Neural progenitor cell (in vitro differentiated cells): ENCODE measurements around the gene MYADM. TPM values are rescaled to one million over a fixed set of nuclear protein-coding genes. Genes with fewer than 3 reads are reported as not detected.

ENCODE experiments used
- DNase-seq: peaks from one replicate; pipeline ENCODE4 v3.0.0-alpha.2; 2016; ENCODE audit warnings: low spot score
- H2AFZ ChIP-seq: fragments of 200-600 bp; sonication (generic); replicated peaks from 2 replicates; pipeline ENCODE4 v1.6.1; 2016; ENCODE audit warnings: antibody characterized with exemption
- H3F3A ChIP-seq: fragments of 200-600 bp; sonication (generic); 2 replicates; pipeline ENCODE4 v1.6.1; 2016; ENCODE audit warnings: antibody characterized with exemption, low read depth
- H3K27ac ChIP-seq: fragments of 200-600 bp; sonication (generic); 2 replicates; pipeline ENCODE4 v1.5.1; 2016; ENCODE audit warnings: mild to moderate bottlenecking
- H3K27me3 ChIP-seq: fragments of 200-600 bp; sonication (generic); 2 replicates; pipeline ENCODE4 v1.6.1; 2016; ENCODE audit warnings: mild to moderate bottlenecking, moderate library complexity
- H3K36me3 ChIP-seq: fragments of 200-600 bp; sonication (generic); 2 replicates; pipeline ENCODE4 v1.5.1; 2016
- H3K4me1 ChIP-seq: fragments of 200-600 bp; sonication (generic); 2 replicates; pipeline ENCODE4 v1.6.1; 2016; ENCODE audit warnings: mixed run types
- H3K4me2 ChIP-seq: fragments of 200-600 bp; sonication (generic); 2 replicates; pipeline ENCODE4 v1.6.1; 2016
- H3K4me3 ChIP-seq: fragments of 200-600 bp; sonication (generic); 2 replicates; pipeline ENCODE4 v1.5.1; 2016
- H3K79me2 ChIP-seq: fragments of 200-600 bp; sonication (generic); 2 replicates; pipeline ENCODE4 v1.6.1; 2016; ENCODE audit warnings: low read depth
- H3K9ac ChIP-seq: fragments of 200-600 bp; sonication (generic); 2 replicates; pipeline ENCODE4 v1.6.1; 2016
- H3K9me3 ChIP-seq: fragments of 200-600 bp; sonication (generic); 2 replicates; pipeline ENCODE4 v1.5.1; 2016; ENCODE audit warnings: low read depth
- H4K20me1 ChIP-seq: fragments of 200-600 bp; sonication (generic); 2 replicates; pipeline ENCODE4 v1.6.1; 2016; ENCODE audit warnings: low read depth
- H3K27ac Mint-ChIP-seq: 3 replicates; pipeline ENCODE4 v1.8.0; 2021; ENCODE audit warnings: mixed read lengths
- H3K27me3 Mint-ChIP-seq: 2 replicates; pipeline ENCODE4 v1.8.0; 2022; ENCODE audit warnings: low read depth, mild to moderate bottlenecking, inconsistent platforms, moderate library complexity, mixed read lengths; ENCODE audit not compliant: insufficient read depth
- H3K36me3 Mint-ChIP-seq: 3 replicates; pipeline ENCODE4 v1.8.0; 2021; ENCODE audit warnings: mixed read lengths
- H3K4me1 Mint-ChIP-seq: 3 replicates; pipeline ENCODE4 v1.8.0; 2021; ENCODE audit warnings: mixed read lengths
- H3K4me3 Mint-ChIP-seq: 3 replicates; pipeline ENCODE4 v1.8.0; 2021; ENCODE audit warnings: mild to moderate bottlenecking, moderate library complexity, mixed read lengths
- H3K9me3 Mint-ChIP-seq: 3 replicates; pipeline ENCODE4 v1.8.0; 2020; ENCODE audit warnings: mixed read lengths
- EZH2 ChIP-seq: fragments of 200-600 bp; sonication (generic); IDR thresholded peaks from 2 replicates; pipeline ENCODE4 v1.6.1; 2017; ENCODE audit warnings: antibody characterized with exemption, mild to moderate bottlenecking, moderate library complexity
- EZH2phosphoT487 ChIP-seq: fragments of 200-600 bp; sonication (generic); IDR thresholded peaks from 2 replicates; pipeline ENCODE4 v1.6.1; 2017; ENCODE audit warnings: antibody characterized with exemption
- total RNA-seq: library from RNA; depleted of rRNA; stranded (reverse); fragments of >200 nt; gene quantifications from 2 replicates; pipeline ENCODE4 v1.2.3, GENCODE V29; 2015; ENCODE audit warnings: low replicate concordance
- TF ChIP-seq, protein P1 (sequence below): fragments of 200-600 bp; sonication (generic); IDR thresholded peaks from 2 replicates; pipeline ENCODE4 v1.5.1; 2017; ENCODE audit warnings: antibody characterized with exemption, mild to moderate bottlenecking

MYADM gene
- total RNA-seq, 1 donor from 2014 or later: 11.5 TPM

- DNase-seq: peak; percentile 92
- Mint-ChIP-seq H3K4me3 (peak overlapping the region; percentile 59), H3K9me3 (no peaks in the 10 kb centered on the region), H3K4me1 (peaks cover 28% of the 10 kb centered on the region), H3K27me3 (peaks cover 25% of the 10 kb centered on the region), H3K36me3 (peaks cover 11% of the 10 kb centered on the region), H3K27ac (no peak overlapping the region)
- Histone ChIP-seq H3K27ac (no peak overlapping the region), H3K4me2 (no peak overlapping the region), H3K4me3 (no peak overlapping the region), H3K9ac (no peak overlapping the region), H3K4me1 (no peaks in the 10 kb centered on the region), H3K79me2 (no peaks in the 10 kb centered on the region), H2AFZ (no peak overlapping the region), H3K36me3 (no peaks in the 10 kb centered on the region), H3K27me3 (peaks cover 50% of the 10 kb centered on the region), H3F3A (peaks cover 18% of the 10 kb centered on the region), H4K20me1 (peaks cover 27% of the 10 kb centered on the region), H3K9me3 (no peaks in the 10 kb centered on the region)
- TF ChIP-seq, protein P1, sequence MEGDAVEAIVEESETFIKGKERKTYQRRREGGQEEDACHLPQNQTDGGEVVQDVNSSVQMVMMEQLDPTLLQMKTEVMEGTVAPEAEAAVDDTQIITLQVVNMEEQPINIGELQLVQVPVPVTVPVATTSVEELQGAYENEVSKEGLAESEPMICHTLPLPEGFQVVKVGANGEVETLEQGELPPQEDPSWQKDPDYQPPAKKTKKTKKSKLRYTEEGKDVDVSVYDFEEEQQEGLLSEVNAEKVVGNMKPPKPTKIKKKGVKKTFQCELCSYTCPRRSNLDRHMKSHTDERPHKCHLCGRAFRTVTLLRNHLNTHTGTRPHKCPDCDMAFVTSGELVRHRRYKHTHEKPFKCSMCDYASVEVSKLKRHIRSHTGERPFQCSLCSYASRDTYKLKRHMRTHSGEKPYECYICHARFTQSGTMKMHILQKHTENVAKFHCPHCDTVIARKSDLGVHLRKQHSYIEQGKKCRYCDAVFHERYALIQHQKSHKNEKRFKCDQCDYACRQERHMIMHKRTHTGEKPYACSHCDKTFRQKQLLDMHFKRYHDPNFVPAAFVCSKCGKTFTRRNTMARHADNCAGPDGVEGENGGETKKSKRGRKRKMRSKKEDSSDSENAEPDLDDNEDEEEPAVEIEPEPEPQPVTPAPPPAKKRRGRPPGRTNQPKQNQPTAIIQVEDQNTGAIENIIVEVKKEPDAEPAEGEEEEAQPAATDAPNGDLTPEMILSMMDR: no peak
- TF ChIP-seq EZH2 (no peak), EZH2phosphoT487 (no peak)
Measured at GRCh38 chr19:53903055-53903680, 35.5 kb downstream of the MYADM start.

GRCh38 chr19:53904909-53905308, 37.2 kb downstream of the MYADM start:
- peaks cover 16% of the 10 kb centered on the region for H3F3A ChIP-seq
- no peak overlapping the region for H3K4me2 ChIP-seq
- no peak overlapping the region for H3K27ac ChIP-seq
- H3K4me3 ChIP-seq: no peak overlapping the region
- no peak for DNase-seq
- no peaks in the 10 kb centered on the region for H3K36me3 ChIP-seq
- H3K9ac ChIP-seq: no peak overlapping the region
- Mint-ChIP-seq H3K4me1 (peaks cover 29% of the 10 kb centered on the region), H3K36me3 (peaks cover 7% of the 10 kb centered on the region), H3K27ac (no peak overlapping the region), H3K4me3 (no peak overlapping the region), H3K9me3 (no peaks in the 10 kb centered on the region), H3K27me3 (peaks cover 27% of the 10 kb centered on the region)
- TF ChIP-seq, protein P1: no peak
- no peak for TF ChIP-seq EZH2phosphoT487
- TF ChIP-seq EZH2: no peak
- H3K9me3 ChIP-seq: no peaks in the 10 kb centered on the region
- H3K27me3 ChIP-seq: peaks cover 60% of the 10 kb centered on the region
- peaks cover 22% of the 10 kb centered on the region for H4K20me1 ChIP-seq
- no peak overlapping the region for H2AFZ ChIP-seq
- H3K4me1 ChIP-seq: peaks cover 3% of the 10 kb centered on the region
- no peaks in the 10 kb centered on the region for H3K79me2 ChIP-seq

GRCh38 chr19:53905787-53906186, 38.1 kb downstream of the MYADM start:
- Histone ChIP-seq H2AFZ (no peak overlapping the region), H4K20me1 (peaks cover 28% of the 10 kb centered on the region), H3K4me3 (no peak overlapping the region), H3K9ac (no peak overlapping the region), H3F3A (peaks cover 17% of the 10 kb centered on the region), H3K27me3 (peaks cover 69% of the 10 kb centered on the region), H3K4me2 (no peak overlapping the region), H3K79me2 (peaks cover 3% of the 10 kb centered on the region), H3K4me1 (peaks cover 9% of the 10 kb centered on the region), H3K27ac (no peak overlapping the region), H3K36me3 (no peaks in the 10 kb centered on the region), H3K9me3 (no peaks in the 10 kb centered on the region)
- Mint-ChIP-seq H3K9me3 (no peaks in the 10 kb centered on the region), H3K27me3 (peaks cover 30% of the 10 kb centered on the region), H3K4me3 (peak overlapping the region; percentile 40), H3K36me3 (peaks cover 9% of the 10 kb centered on the region), H3K4me1 (peaks cover 37% of the 10 kb centered on the region), H3K27ac (no peak overlapping the region)
- no peak for DNase-seq
- TF ChIP-seq, protein P1: no peak
- TF ChIP-seq EZH2phosphoT487 (no peak), EZH2 (no peak)
